Ascending aorta (tissue), 2 donors: ENCODE results near the gene CLVS2. TPM values are rescaled to one million over a fixed set of nuclear protein-coding genes. Genes with fewer than 3 reads are reported as not detected.

Experiments used
- DNase-seq, 2 donors: peaks; one replicate each; pipeline ENCODE4 v3.0.0-alpha.2; 2019; ENCODE audit warnings: low spot score in 2 of 2
- H3K27ac ChIP-seq, 2 donors: fragments of 200-600 bp; sonication (generic); one replicate each; pipeline ENCODE4 v1.5.1; 2016 to 2017; ENCODE audit warnings: mild to moderate bottlenecking in 1 of 2
- H3K27me3 ChIP-seq: fragments of 200-600 bp; sonication (generic); one replicate; pipeline ENCODE4 v1.5.1; 2017
- H3K36me3 ChIP-seq, 2 donors: fragments of 200-600 bp; sonication (generic); one replicate each; pipeline ENCODE4 v1.5.1; 2016
- H3K4me1 ChIP-seq, 2 donors: fragments of 200-600 bp; sonication (generic); one replicate each; pipeline ENCODE4 v1.5.1; 2016 to 2017; ENCODE audit warnings: mild to moderate bottlenecking in 1 of 2
- H3K4me3 ChIP-seq, 2 donors: fragments of 200-600 bp; sonication (generic); one replicate each; pipeline ENCODE4 v1.5.1; 2016 to 2017; ENCODE audit warnings: mild to moderate bottlenecking in 1 of 2
- H3K9me3 ChIP-seq, 2 donors: fragments of 200-600 bp; sonication (generic); one replicate each; pipeline ENCODE4 v1.5.1; 2016
- intact Hi-C: fragments of 100-400 bp; cut with DNase I; formaldehyde crosslinking; loops from one replicate; pipeline ENCODE4 v1.15.1; 2023
- total RNA-seq: library from RNA; depleted of rRNA; stranded (reverse); fragments of >200 nt; gene quantifications from one replicate; pipeline ENCODE4 v1.1.0, GENCODE V29; 2016
- TF ChIP-seq, protein P1 (sequence below), 3 experiments: fragments of 200-600 bp in 2 of 3; fragments of 450-650 bp in 1 of 3; sonication (generic) in 2 of 3; IDR thresholded peaks; one replicate each; pipeline ENCODE4 v1.5.1; 2016 to 2019; ENCODE audit warnings: antibody characterized with exemption in 3 of 3, mild to moderate bottlenecking in 1 of 3, moderate library complexity in 1 of 3

CLVS2 gene
- total RNA-seq, 1 donor from 2014 or later = not detected

- no peak for DNase-seq
- no peak overlapping the region for H3K27ac ChIP-seq
- intact Hi-C loops = no loop called here
- no peaks in the 10 kb centered on the region for H3K4me1 ChIP-seq
- TF ChIP-seq, protein P1, sequence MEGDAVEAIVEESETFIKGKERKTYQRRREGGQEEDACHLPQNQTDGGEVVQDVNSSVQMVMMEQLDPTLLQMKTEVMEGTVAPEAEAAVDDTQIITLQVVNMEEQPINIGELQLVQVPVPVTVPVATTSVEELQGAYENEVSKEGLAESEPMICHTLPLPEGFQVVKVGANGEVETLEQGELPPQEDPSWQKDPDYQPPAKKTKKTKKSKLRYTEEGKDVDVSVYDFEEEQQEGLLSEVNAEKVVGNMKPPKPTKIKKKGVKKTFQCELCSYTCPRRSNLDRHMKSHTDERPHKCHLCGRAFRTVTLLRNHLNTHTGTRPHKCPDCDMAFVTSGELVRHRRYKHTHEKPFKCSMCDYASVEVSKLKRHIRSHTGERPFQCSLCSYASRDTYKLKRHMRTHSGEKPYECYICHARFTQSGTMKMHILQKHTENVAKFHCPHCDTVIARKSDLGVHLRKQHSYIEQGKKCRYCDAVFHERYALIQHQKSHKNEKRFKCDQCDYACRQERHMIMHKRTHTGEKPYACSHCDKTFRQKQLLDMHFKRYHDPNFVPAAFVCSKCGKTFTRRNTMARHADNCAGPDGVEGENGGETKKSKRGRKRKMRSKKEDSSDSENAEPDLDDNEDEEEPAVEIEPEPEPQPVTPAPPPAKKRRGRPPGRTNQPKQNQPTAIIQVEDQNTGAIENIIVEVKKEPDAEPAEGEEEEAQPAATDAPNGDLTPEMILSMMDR (IDR thresholded peaks at IDR 0.05) = no peak
- H3K36me3 ChIP-seq = no peaks in the 10 kb centered on the region
- no peak overlapping the region for H3K4me3 ChIP-seq
- no peaks in the 10 kb centered on the region for H3K9me3 ChIP-seq
- H3K27me3 ChIP-seq = no peaks in the 10 kb centered on the region
Measured at GRCh38 chr6:123094795-123095194, 98.8 kb downstream of the CLVS2 start.

GRCh38 chr6:123105561-123105960 is 109.5 kb downstream of the CLVS2 start:
- Histone ChIP-seq H3K9me3 (no peaks in the 10 kb centered on the region), H3K27me3 (no peaks in the 10 kb centered on the region), H3K4me1 (no peaks in the 10 kb centered on the region), H3K36me3 (no peaks in the 10 kb centered on the region), H3K4me3 (no peak overlapping the region), H3K27ac (no peak overlapping the region)
- intact Hi-C loops = no loop called here
- TF ChIP-seq, protein P1 (IDR thresholded peaks at IDR 0.05) = no peak
- DNase-seq = no peak

DNA sequence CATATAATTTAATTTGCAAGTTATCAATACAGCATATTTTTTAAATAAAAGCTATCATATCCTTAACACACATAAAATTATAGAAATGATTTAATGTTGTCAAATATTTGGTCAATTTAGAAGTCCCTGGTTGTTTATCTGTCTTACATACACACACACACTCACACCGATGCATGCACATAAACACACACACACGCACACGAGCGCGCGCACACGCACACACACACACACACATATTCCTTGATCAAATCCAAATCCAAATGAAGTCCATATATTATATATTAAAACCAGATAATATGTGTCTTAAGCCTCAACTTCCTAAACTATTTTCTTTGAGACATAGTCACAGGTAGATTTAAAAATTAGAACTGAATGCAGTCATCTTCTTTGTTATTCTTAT is 120.3 kb downstream of the CLVS2 start:
- no peak for DNase-seq
- Histone ChIP-seq H3K27ac (no peak overlapping the region), H3K27me3 (no peaks in the 10 kb centered on the region), H3K4me3 (no peak overlapping the region), H3K9me3 (no peaks in the 10 kb centered on the region), H3K36me3 (no peaks in the 10 kb centered on the region), H3K4me1 (no peaks in the 10 kb centered on the region)
- TF ChIP-seq, protein P1 (IDR thresholded peaks at IDR 0.05) = no peak
- intact Hi-C loops = no loop called here

DNA sequence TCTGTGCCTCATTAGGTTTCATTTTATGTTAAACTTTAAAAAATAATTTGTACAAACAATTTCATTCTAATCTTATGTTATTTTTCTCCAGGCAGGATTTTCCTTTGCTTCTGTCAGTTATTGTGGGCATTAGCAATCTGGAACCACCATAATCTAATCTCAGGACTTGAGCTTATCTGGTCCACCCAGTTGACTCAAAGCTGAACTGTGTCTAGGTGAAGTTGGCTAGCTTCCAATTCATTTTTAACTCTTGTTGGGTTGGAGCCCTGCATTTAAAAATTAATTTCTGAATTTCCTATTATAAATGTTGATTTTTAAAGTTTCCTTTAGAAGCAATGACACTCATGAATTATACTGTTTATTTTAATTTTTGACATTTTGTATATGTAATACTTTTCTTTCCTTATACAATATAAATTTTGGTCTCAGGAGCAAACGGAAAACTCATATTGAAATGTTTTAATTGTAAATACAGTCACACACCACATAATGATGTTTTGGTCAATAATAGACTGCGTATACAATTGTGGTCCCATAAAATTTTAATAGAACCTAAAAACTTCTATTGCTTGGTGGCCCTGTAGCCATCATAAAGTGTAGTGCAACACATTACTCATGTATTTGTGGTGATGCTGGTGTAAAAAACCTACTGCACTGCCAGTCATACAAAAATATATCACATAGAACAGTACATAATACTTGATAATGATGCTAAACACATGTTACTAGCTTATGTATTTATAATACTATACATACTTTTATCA is 121.3 kb downstream of the CLVS2 start:
- TF ChIP-seq, protein P1 (IDR thresholded peaks at IDR 0.05) = no peak
- Histone ChIP-seq H3K4me1 (no peaks in the 10 kb centered on the region), H3K27me3 (no peaks in the 10 kb centered on the region), H3K9me3 (no peaks in the 10 kb centered on the region), H3K27ac (no peak overlapping the region), H3K36me3 (no peaks in the 10 kb centered on the region), H3K4me3 (no peak overlapping the region)
- no peak for DNase-seq
- intact Hi-C loops = no loop called here

- DNase-seq = no peak
- Histone ChIP-seq H3K27me3 (no peaks in the 10 kb centered on the region), H3K4me1 (no peaks in the 10 kb centered on the region), H3K36me3 (no peaks in the 10 kb centered on the region), H3K27ac (no peak overlapping the region), H3K9me3 (no peaks in the 10 kb centered on the region), H3K4me3 (no peak overlapping the region)
- intact Hi-C loops = no loop called here
- TF ChIP-seq, protein P1 (IDR thresholded peaks at IDR 0.05) = no peak
Measured at GRCh38 chr6:123118811-123119210, 122.8 kb downstream of the CLVS2 start.

Other genes starting within 250 kb of the CLVS2 start
- not detected for gene FABP7, start 216.5 kb upstream of the CLVS2 start, total RNA-seq
- 2.7 TPM for gene SMPDL3A, start 207.0 kb upstream of the CLVS2 start, total RNA-seq